Tongue (tissue), 2 donors: Measurements from ENCODE around the gene ZNF195. TPM values are rescaled to one million over a fixed set of nuclear protein-coding genes. Genes with fewer than 3 reads are reported as not detected.
A peak's percentile ranks its signal among the peaks of the same experiment; 100 is the strongest.
"Not testable (repeated sequence)": the region's sequence is repeated elsewhere in the genome, so short reads cannot be mapped to it uniquely, and the experiment has no call there.

Source experiments
- DNase-seq: peaks from one replicate; pipeline ENCODE4 v3.0.0-alpha.2; 2015
- total RNA-seq: library from RNA; depleted of rRNA; stranded (reverse); fragments of >200 nt; gene quantifications from one replicate; pipeline ENCODE4 v1.2.3, GENCODE V29; 2014

ZNF195 gene
- 16.5 TPM for total RNA-seq

DNA sequence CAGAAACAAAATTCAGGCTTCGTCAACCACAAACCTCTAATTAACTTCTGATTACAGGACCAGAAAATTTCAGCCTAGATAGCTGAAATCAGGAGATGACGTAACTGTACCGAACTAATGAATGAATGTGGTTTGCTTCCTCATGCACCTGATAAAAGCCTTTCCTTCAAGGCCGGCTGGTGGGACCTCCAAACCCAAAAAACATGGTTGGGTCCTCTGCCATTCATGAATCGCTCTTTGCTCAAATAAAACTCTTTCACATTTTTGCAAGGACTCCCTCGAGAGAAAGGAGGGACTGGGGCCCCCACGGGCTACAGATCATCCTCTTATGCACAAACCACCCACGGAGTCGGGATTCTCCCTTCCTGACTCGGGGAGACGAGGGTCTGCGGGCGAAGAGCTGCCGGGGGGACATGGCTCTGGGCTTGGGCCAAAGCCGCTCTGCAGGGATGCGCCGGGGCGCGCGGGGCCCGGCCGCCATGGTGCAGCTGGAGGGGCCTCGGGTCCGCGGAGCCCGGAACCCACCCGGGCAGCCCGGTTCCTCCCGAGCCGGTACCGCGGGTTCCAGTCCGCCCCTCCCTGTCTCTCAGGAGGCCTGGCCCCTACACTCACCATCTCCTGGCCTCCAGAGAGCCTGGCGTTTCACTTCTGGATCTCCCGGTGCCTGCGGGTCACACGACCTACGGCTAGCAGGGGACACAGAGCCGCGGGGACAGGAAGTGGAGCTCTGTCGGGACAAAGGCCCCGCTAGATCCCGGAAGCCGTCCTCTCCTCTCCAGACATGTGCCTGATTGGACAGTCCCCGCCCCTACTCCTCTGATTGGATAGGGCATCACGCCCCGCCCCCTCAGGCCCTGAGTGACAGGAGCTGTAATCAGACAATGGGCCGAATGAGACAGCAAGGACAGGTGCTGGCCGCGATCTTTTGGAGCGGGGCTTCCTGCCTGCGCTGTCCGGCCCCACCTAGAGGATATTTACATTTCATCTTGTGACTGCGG, at the start of gene ZNF195:
Gene ZNF195, minus strand, starts transcription at position 721 of the 998 bp plus-strand sequence. Its CDS starts 106 bp downstream, at position 615.
- DNase-seq = peak; percentile 99

DNA sequence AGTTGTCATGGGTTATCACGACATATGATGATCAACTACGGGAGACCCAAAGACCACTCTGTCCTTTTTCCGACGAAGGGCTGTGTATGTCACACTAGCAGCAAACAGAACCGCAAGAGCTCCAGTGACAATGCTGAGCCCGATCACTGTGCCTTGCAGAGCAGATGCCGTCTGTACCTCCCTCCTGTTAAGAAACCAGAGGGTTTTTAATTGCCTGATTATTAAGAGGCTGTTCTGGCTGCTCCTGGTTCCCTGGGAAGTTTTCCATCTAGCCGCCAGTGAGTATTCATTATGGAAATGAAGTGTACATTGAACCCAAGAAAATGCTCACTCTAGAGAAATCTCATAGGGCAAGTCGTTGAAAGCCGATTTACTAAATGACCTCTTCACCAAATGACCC, 49.1 kb upstream of the ZNF195 start:
- not testable (repeated sequence) for DNase-seq

DNA sequence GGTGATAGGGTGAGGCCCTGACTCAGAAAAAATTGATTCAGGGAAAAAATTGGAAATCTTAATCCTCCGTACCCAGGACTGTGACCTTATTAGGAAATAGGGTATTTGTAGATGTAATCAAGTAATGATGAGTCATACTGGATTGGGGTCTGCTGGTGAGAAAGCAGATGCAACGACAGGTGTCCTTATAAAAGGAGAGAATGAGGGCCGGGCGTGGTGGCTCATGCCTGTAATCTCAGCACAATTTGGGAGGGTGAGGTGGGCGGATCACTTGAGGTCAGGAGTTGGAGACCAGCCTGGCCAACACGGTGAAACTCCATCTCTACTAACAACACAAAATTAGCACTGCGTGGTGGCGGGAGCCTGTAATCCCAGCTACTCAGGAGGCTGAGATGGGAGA, 47.6 kb upstream of the ZNF195 start:
- DNase-seq = not testable (repeated sequence)

DNA sequence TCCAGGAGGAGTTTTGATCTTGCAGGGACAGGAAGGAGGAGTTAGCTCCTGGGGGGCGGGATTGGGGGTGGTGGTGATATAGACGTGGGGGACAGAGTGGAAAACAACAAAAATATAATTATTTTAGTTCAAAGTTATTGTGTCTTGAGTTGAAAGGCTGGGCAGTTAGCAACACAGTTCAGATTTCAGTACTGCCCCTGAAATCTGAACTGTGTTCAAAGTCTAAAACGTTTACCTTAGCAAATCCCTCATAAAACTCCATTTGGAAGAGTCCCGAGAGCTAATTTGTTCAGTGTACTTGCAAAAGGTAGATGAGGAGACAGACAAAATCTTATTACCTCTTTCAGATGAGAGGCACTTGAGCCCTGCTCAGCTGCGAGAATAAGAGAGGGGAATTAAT, 45.0 kb upstream of the ZNF195 start:
- DNase-seq = peak; percentile 37

DNA sequence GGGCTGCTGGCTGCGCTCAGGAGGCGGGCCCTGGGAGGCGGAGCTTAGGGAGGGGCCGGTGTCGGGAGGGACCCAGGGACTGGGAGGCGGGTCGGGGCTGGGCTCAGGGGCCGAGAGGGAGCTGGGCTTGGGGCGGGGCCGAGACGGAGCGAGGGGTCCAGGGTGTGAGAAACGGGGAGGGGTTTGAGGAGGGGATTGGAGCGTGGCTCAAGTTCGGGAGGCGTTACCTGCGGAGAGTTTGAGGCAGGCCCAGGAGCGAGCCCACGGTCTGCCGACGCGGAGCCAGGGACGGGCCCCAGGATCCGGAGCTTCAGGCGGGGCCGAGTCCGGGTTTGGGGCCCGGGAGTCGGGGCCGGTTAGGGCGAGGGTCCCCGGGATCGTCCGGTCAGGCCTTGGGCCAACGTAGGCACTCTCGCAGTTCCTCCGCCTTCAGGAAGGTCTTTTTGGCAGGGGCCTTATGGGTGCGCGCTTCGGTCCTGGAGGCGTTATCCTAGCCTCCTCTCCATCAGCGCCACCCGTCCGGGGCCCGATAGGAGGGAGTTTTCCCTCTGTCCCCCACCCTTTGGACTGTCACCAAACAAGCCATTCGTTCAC, 44.3 kb upstream of the ZNF195 start:
- peak; percentile 35 for DNase-seq

DNA sequence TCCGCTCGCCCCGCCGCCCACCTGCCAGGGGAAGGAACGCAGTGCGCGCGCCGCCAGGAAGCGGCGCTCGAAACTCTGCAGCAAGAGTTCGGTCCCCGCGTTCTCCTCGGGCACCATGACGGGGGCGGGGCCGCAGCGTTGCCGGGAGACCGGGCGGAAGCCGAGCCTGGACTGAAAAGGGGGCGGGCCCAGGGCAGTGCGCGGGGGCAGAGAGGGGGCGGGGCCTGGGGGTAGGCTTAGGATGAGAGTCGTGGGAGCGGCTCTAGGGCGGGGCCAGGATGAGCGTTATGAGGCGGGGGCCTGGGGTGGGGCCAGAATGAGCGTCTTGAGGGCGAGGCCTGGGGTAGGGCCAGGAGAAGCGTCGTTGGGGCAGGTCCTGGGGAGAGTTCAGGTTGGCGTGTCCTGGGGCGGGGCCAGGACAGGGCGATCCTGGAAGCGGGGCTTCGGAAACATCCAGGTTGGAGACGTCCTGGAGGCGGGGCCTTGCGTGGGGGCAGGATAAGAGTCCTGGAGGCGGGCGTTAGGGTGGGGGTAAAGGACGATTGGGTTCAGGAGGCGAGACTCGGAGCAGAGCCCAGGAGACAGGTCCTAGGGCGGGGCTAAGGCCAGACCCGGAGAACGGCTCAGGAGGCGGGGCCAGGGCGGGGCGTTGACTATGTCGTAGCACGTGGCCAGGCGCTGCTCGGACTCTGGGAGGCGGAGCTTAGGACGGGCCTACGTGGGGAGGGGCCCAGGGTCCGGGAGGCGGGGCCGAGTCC, 43.6 kb upstream of the ZNF195 start:
- DNase-seq = peak; percentile 98

DNA sequence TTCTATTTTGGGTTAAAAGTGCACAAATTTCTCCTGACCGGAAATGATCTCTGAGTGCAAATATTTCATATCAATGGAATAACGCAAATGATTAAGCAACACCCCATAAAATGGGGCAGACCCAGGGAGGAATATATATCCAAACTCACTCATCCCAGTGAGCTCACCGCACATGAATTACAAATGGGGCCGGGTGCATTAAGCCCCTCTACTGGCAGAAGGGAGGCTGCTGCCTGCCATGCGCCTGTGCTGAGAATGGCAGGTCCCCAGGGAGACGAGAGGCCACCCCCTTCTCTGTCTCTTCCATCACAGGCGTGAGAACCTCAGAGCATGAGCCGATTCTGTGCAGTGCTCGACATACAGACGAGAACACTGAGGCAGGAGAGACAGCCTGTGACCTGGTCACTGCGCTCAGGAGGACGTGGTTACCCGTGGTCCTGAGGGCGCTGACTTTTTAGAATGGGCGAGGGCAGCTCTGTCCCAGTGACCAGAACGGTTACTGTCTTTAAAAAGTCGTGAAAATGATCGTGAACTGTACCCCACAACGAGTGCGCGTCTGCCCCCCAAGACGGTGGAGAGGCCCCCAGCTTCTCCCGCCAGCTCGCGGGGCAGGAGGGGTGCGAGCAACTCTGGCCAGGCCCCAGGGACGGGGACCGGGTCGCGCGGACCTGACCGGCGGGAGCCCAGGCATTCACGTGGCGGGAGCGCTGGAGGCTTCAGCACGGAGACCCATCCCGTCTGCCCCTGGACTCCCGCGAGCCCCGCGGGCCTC, 42.8 kb upstream of the ZNF195 start:
- peak; percentile 26 for DNase-seq

DNA sequence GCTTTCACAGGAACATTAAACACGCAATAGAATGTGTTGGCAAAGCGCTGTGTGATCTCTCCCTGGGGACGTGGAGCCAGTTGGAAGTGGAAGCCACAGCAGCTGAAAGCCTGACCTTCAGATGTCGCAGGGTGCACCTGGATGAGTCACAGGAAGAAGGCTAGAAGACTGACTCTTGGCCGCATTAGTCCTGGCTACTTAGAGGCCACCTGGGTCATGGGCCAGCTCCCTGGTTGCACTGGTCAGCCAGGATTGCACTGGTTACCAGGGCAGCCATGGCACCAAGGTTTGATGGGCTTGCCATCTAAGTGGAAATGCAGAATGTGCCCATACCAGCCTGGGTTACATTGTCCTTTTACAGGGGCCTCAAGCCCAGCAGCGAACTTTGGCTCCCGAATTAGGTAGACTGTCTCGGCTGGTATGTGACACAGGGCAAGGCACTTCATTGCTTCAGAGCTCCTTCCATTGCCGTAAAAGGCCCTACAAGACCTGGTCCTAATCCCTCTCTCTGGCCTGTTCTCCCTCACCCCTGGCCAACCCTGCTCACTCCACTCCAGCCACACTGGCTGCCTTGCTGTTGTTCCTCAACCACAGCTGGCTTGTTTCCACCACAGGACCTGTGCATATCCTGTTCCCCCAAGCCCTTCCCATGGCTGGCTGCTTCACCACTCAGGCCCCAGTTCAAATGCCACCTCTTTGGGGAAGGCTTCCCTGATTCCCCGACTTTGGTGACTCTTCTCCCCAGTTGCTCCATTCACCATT, 41.5 kb upstream of the ZNF195 start:
- DNase-seq = not testable (repeated sequence)

DNA sequence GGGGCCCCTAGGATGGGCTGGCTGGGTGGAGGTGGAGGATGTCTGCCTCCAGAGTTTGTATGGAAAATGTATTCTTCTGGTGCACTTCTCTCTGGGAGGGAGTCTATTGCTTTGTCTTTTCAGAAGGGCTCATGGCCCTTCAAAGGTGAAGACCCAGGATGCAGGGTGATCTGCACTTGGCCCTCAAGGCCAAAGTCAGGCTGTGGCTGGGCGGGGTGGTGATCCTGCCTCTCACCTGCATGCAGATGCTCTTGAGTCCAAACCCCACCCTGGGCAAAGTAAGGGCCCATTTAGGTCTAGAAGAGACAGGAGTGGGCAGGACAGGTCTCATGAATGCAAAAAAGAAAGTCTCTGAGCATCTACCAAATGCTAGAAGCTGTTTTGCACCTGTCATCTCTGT, 40.5 kb upstream of the ZNF195 start:
- DNase-seq = not testable (repeated sequence)

DNA sequence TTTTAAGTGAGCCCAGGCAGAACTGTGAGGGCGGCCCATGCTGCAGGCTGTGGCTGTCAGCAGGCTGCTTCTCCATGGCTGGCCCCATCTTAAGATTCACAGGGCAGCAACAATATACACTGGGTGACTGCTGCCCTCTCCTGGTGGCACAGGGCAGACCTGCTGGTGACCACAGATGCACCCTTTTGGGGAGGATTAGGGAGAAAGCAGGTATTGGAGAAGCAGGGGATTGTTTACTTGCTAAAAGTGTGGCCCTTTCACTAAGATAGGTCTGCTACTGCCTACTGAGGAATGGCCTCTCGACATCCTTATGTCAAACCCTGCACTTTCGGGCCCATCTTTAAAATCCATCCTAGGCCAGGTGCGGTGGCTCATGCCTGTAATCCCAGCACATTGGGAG, 38.1 kb upstream of the ZNF195 start:
- peak; percentile 75 for DNase-seq

DNA sequence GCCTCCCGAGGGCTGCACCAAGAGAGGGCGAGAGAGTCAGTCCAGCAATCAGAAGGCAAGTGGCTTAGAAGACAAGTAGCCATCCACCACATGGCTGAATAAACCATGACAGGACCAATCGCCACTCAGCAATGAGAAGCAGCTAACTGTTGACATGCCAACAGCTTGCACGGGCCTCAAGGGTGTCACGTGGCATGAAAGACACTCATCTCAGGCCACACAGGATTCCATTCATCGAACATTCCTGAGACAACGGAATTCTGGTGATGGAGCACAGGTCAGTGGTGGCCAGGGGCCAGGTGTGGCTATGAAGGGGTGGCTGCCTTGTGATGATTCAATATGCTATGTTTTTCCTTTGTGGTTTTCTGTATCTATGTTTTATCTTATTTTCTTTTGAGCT, 36.4 kb upstream of the ZNF195 start:
- not testable (repeated sequence) for DNase-seq

DNA sequence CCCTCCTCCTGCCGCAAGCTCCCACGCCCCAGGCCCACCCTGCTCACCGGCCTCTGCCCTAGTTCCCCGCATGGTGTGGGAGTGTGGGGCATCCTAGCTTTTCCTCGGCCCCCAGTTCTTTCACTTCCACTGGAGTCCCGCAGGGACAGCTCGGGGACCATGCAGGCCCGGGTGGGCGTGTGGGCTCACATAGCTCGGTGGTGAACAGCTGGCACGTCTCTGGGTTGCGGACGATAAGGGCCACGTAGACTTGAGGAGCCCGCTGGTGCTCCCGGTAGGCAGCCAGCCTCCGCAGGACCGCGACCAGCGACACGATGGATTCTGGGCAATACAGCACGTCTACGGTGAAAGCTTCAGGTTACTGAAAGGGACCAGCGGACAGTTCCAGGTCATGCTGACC, 34.7 kb upstream of the ZNF195 start:
- not testable (repeated sequence) for DNase-seq

DNA sequence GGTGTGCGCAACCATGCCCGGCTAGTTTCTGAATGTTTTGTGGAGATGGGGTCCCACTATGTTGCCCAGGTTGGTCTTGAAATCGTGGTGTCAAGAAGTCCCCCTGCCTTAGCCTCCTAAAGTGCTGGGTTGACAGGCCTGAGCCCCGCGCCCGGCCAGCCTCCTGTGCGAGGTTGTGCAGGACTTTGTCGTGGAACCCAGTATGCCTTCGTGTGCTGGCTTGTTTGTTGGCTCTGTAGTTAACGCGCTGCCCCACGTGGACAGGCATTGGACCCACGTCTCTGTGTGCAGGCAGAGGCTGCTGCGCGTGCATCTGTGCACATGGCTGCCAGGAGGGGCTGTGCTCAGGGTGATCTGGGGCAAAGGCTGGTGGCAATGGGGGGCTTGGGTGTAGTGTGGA, 33.9 kb upstream of the ZNF195 start:
- no peak for DNase-seq

DNA sequence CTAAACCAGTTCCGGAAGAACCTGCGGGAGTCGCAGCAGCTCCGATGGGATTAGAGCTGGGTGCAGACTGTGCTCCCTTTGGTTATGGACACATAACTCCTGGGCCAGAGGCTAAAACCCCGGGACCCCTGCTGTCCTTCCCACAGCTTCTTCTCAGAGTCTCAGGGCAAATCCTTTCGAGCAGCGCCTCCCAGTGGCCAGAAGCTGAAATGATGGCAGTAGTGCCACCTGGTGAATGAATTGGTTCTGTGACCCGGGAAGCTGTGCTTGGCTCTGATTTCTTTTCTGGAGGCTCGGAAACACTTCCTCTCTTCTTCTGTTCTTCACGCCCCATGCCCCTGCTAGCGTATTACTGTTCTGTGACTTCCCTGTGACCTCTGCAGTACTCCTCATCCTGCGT, 29.8 kb upstream of the ZNF195 start:
- peak; percentile 66 for DNase-seq

DNA sequence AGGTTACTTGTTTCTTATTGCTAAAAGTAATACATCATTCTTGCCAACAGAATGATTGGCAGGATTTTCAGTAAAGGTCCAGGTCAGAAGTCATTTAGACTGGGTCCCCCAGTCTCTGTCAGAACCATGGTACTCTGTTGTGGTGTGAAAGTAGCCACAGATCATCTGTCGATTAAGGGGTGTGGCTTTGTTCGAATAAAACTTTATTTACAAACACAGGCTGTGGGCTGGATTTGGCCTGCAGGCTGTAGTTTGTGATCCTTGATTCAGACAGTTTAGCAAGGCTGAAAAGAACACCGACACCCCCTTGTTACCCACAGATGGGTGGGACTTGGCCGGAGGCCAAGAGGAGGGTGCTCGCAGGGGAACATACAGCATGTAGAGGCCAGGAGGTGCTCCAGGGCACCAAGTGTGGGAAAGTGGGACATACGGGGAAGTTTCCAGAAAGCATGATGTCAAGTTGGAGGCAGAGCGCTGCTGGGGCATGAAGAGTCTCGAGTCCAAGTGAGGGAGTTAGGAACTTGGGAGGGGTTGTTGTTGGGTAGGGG, 29.2 kb upstream of the ZNF195 start:
- DNase-seq = not testable (repeated sequence)

DNA sequence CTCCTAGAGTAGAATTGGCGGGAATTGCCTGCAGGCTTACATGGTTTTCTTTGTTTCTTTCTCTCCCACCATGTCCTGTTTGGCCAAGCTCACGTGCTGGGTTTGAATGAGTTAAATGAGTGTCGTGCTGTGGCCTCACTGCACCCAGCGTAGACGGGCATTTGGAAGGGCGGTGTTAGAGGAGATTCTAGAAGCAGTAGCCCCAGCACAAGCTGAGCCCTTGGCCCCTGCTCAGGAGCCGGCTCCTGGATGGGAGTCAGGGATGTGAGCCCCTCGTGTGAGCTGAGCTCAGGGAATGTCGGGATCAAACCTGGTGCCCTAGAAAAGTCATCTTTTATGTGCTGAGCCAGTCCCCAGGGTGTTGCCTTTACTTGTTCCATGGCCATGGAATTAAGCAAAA, 28.0 kb upstream of the ZNF195 start:
- not testable (repeated sequence) for DNase-seq

DNA sequence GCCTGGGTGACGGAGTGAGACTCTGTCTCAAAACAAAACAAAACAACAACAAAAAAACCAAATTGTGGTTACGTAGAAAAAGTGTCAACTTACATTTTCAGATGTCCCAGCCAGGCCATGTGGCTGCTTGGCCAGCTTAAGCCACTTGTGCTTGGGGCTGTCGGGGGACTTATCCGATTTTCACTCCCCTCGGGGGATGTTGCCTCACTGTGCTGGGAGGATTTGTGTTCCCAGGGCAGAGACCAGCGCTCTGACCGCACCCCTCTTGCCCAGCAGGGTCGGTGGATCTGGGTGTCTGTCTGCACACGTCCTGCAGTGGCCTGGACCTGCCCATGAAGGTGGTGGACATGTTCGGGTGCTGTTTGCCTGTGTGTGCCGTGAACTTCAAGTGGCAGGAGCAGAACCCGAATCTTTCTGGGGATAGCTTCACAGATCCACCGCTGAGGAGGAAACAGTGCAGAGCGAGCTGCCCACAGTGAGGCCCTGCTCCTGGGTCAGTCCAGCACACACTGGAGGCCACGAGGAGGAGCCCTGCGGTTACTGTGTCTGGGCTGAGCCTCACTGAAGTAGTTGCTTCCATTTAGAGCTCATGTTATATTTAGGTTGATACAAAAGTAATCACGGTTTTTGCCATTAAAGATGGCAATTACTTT, 27.4 kb upstream of the ZNF195 start:
- not testable (repeated sequence) for DNase-seq

DNA sequence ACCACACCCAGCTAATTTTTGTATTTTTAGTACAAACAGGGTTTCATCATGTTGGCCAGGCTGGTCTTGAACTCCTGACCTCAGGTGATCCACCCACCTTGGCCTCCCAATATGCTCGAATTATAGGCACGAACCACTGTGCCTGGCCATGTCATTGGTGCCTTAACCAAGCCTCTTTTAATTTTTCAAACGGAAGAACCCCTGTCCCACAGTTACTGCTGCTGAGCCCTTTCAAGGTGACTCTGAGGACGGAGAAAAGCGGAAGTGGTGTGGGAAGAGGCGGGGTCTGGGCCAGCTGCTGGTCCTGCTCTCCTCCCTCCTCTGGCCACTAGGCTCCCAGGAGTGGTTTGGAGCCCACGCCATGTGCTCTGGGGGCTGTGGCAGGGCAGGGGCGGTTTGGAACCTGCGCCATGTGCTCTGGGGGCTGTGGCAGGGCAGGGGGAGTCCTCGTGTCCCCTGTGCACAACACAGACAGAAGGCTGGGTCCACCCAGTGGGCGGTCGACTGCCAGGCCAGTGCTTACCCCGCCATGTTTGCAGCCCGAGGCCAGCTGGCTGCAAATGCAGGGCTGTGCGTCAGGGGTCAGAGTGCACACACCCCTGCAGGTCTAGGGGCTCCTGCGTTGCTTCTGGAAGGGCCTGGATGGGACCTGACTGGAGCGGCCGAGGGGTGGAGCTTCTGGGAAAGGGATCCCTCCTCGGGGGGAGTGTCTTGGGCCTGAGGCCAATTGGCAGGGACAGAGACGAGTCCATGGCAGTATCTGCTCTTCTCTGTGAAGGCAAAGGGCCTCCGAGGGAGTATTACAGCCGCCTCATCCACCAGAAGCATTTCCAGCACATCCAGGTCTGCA, 25.4 kb upstream of the ZNF195 start:
- peak; percentile 38 for DNase-seq

DNA sequence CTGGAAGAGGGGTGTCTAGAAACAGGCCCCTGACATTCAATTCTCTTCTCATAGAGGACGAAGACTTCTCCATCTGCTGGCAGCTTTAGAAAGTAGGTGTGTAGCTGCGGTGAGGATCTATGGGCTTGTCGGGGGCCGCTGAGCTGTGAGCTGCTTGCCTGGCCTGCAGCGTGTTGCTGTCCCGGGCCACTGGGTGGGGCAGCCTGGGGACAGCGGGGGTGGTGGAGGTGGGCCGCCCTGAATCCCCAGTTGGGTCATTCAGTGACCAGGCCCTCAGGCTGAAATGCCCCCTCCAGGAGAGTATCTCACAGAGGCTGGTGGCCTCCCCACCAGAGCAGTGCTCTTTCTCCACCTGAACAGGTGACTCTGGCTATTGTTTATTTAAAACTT, 23.9 kb upstream of the ZNF195 start:
- not testable (repeated sequence) for DNase-seq
